IMR-90 (cell line): ENCODE results near the gene INSM1. TPM values are rescaled to one million over a fixed set of nuclear protein-coding genes. Genes with fewer than 3 reads are reported as not detected.

ENCODE experiments used
- ATAC-seq: fragments of 200-7000 bp; cut with Tn5 transposase; 2 replicates; pipeline ENCODE4 v1.9.1; 2020; ENCODE audit warnings: low read depth, mild to moderate bottlenecking, moderate library complexity
- BruUV-seq: library from RNA; stranded (reverse); fragments of 400-500 nt; replicated peaks from 2 replicates; lab custom pipeline; 2021; lab: Mats Ljungman, UMichigan
- CTCF ChIA-PET: fragments of 300-600 bp; formaldehyde crosslinking; extraction: SDS; loops from one replicate; lab custom pipeline; 2021; ENCODE audit warnings: antibody characterized with exemption; lab: Yijun Ruan, JAX
- POLR2A ChIA-PET: fragments of 300-600 bp; sonication (Branson Sonifier 250); formaldehyde crosslinking; loops from one replicate; lab custom pipeline; 2022; ENCODE audit warnings: antibody characterized with exemption; ENCODE audit not compliant: unreplicated experiment; lab: Charles Lee
- DNase-seq: peaks from one replicate; pipeline ENCODE4 v3.0.0; 2013
- H2AFZ ChIP-seq: replicated peaks from 2 replicates; pipeline ENCODE3; 2013; ENCODE audit warnings: low read length, mild to moderate bottlenecking; ENCODE audit not compliant: poor library complexity
- H2AK5ac ChIP-seq: 2 replicates; pipeline ENCODE4 v1.6.1; 2013; ENCODE audit warnings: low read depth, low read length, inconsistent platforms
- H2AK9ac ChIP-seq: replicated peaks from 2 replicates; pipeline ENCODE3; 2013; ENCODE audit warnings: mild to moderate bottlenecking, low read depth, low read length, moderate library complexity; ENCODE audit not compliant: poor library complexity
- H2BK120ac ChIP-seq: 2 replicates; pipeline ENCODE4 v1.6.1; 2013; ENCODE audit warnings: low read depth, low read length, inconsistent platforms
- H2BK15ac ChIP-seq: 3 replicates; pipeline ENCODE4 v1.6.1; 2013; ENCODE audit warnings: low read depth, low read length, inconsistent platforms
- H2BK20ac ChIP-seq: 2 replicates; pipeline ENCODE4 v1.6.1; 2013; ENCODE audit warnings: low read depth, mild to moderate bottlenecking, inconsistent platforms, low read length, moderate library complexity
- H2BK5ac ChIP-seq: 2 replicates; pipeline ENCODE4 v1.6.1; 2013; ENCODE audit warnings: mild to moderate bottlenecking, low read depth, low read length, inconsistent platforms; ENCODE audit not compliant: poor library complexity, severe bottlenecking
- H3K14ac ChIP-seq: replicated peaks from 2 replicates; pipeline ENCODE4 v1.6.1; 2013; ENCODE audit warnings: low read depth, low read length, inconsistent platforms
- H3K18ac ChIP-seq: 2 replicates; pipeline ENCODE4 v1.6.1; 2013; ENCODE audit warnings: low read depth, low read length, control low read depth
- H3K23ac ChIP-seq: 2 replicates; pipeline ENCODE4 v1.6.1; 2013; ENCODE audit warnings: low read depth, low read length, inconsistent platforms
- H3K27ac ChIP-seq: 2 replicates; pipeline ENCODE4 v1.5.1; 2013; ENCODE audit warnings: mild to moderate bottlenecking, control low read depth, low read length; ENCODE audit not compliant: insufficient read depth
- H3K27me3 ChIP-seq: 2 replicates; pipeline ENCODE4 v1.6.1; 2013; ENCODE audit warnings: low read length; ENCODE audit not compliant: control insufficient read depth, insufficient read depth
- H3K36me3 ChIP-seq: 2 replicates; pipeline ENCODE4 v1.6.1; 2013; ENCODE audit warnings: low read length, mixed read lengths; ENCODE audit not compliant: control insufficient read depth, insufficient read depth
- H3K4ac ChIP-seq: 2 replicates; pipeline ENCODE4 v1.6.1; 2013; ENCODE audit warnings: low read depth, low read length, inconsistent platforms
- H3K4me1 ChIP-seq: 2 replicates; pipeline ENCODE4 v1.6.1; 2013; ENCODE audit warnings: low read length, mixed read lengths; ENCODE audit not compliant: control insufficient read depth, insufficient read depth
- H3K4me2 ChIP-seq: 2 replicates; pipeline ENCODE4 v1.6.1; 2013; ENCODE audit warnings: low read depth, mild to moderate bottlenecking, control low read depth, low read length, moderate library complexity
- H3K4me3 ChIP-seq: 2 replicates; pipeline ENCODE4 v1.5.1; 2013; ENCODE audit warnings: low read depth, mild to moderate bottlenecking, control low read depth, low read length, moderate library complexity; ENCODE audit not compliant: insufficient read depth
- H3K56ac ChIP-seq: 2 replicates; pipeline ENCODE4 v1.6.1; 2013; ENCODE audit warnings: low read length, inconsistent platforms; ENCODE audit not compliant: insufficient read depth; ENCODE audit errors: extremely low read depth
- H3K79me1 ChIP-seq, 2 experiments: 2 replicates each; pipeline ENCODE4 v1.6.1; 2013; ENCODE audit warnings: low read length in 2 of 2, inconsistent platforms in 1 of 2, low read depth in 1 of 2
- H3K9ac ChIP-seq: 2 replicates; pipeline ENCODE4 v1.6.1; 2013; ENCODE audit warnings: low read depth, low read length, control low read depth
- H3K9me1 ChIP-seq: 2 replicates; pipeline ENCODE4 v1.6.1; 2013; ENCODE audit warnings: low read length, inconsistent platforms; ENCODE audit not compliant: insufficient read depth
- H3K9me3 ChIP-seq: 2 replicates; pipeline ENCODE4 v1.6.1; 2013; ENCODE audit warnings: low read length; ENCODE audit not compliant: control insufficient read depth, insufficient read depth
- H4K20me1 ChIP-seq: 2 replicates; pipeline ENCODE4 v1.6.1; 2013; ENCODE audit warnings: low read length, inconsistent platforms; ENCODE audit not compliant: insufficient read depth
- H4K5ac ChIP-seq: 2 replicates; pipeline ENCODE4 v1.6.1; 2013; ENCODE audit warnings: mild to moderate bottlenecking, low read depth, low read length, control low read depth
- H4K8ac ChIP-seq, 2 experiments: 2 replicates each; pipeline ENCODE4 v1.6.1; 2013; ENCODE audit warnings: low read depth in 2 of 2, low read length in 2 of 2, control low read depth in 1 of 2, inconsistent platforms in 1 of 2
- H4K91ac ChIP-seq: 2 replicates; pipeline ENCODE4 v1.6.1; 2013; ENCODE audit warnings: low read depth, low read length, inconsistent platforms; ENCODE audit not compliant: insufficient read depth
- BHLHE40 ChIP-seq: fragments of 150-350 bp; IDR thresholded peaks from 2 replicates; pipeline ENCODE4 v1.6.1; 2016; ENCODE audit warnings: mild to moderate bottlenecking, low read depth, low read length
- CEBPB ChIP-seq: IDR thresholded peaks from 2 replicates; pipeline ENCODE4 v1.6.1; 2012; ENCODE audit warnings: low read depth, low read length, improper control_type of control experiment
- CHD1 ChIP-seq: IDR thresholded peaks from 2 replicates; pipeline ENCODE4 v1.6.1; 2012; ENCODE audit warnings: low read depth, low read length, improper control_type of control experiment
- CTCF ChIP-seq: conservative IDR thresholded peaks from 2 replicates; pipeline ENCODE4 v1.5.1; 2012; ENCODE audit warnings: mild to moderate bottlenecking, low read depth, low read length, improper control_type of control experiment
- ELK1 ChIP-seq: fragments of 150-350 bp; IDR thresholded peaks from 2 replicates; pipeline ENCODE4 v1.6.1; 2016; ENCODE audit warnings: low read depth, mild to moderate bottlenecking, low read length, moderate library complexity, borderline replicate concordance
- FOS ChIP-seq: fragments of 150-350 bp; IDR thresholded peaks from 2 replicates; pipeline ENCODE4 v1.6.1; 2016; ENCODE audit warnings: low read depth, low read length
- MAFK ChIP-seq: IDR thresholded peaks from 2 replicates; pipeline ENCODE4 v1.6.1; 2012; ENCODE audit warnings: low read depth, low read length, improper control_type of control experiment
- MAZ ChIP-seq: IDR thresholded peaks from 2 replicates; pipeline ENCODE4 v1.6.1; 2012; ENCODE audit warnings: low read depth, mild to moderate bottlenecking, low read length, improper control_type of control experiment, moderate library complexity, borderline replicate concordance
- MXI1 ChIP-seq: IDR thresholded peaks from 2 replicates; pipeline ENCODE4 v1.6.1; 2012; ENCODE audit warnings: low read depth, mild to moderate bottlenecking, low read length, moderate library complexity, borderline replicate concordance
- NFE2L2 ChIP-seq: fragments of 150-350 bp; IDR thresholded peaks from 2 replicates; pipeline ENCODE4 v1.6.1; 2016; ENCODE audit warnings: low read depth, mild to moderate bottlenecking, low read length
- POLR2A ChIP-seq: IDR thresholded peaks from 2 replicates; pipeline ENCODE4 v1.6.1; 2012; ENCODE audit warnings: mild to moderate bottlenecking, low read depth, low read length
- RAD21 ChIP-seq: IDR thresholded peaks from 2 replicates; pipeline ENCODE4 v1.6.1; 2012; ENCODE audit warnings: low read length, improper control_type of control experiment
- RCOR1 ChIP-seq: IDR thresholded peaks from 2 replicates; pipeline ENCODE4 v1.6.1; 2012; ENCODE audit warnings: mild to moderate bottlenecking, low read length, improper control_type of control experiment; ENCODE audit not compliant: insufficient replicate concordance
- RFX5 ChIP-seq: IDR thresholded peaks from 2 replicates; pipeline ENCODE4 v1.8.0; 2012; ENCODE audit warnings: low read depth, mild to moderate bottlenecking, low read length, moderate library complexity
- SMC3 ChIP-seq: fragments of 150-350 bp; IDR thresholded peaks from 2 replicates; pipeline ENCODE4 v1.6.1; 2016; ENCODE audit warnings: low read depth, mild to moderate bottlenecking, antibody characterized with exemption, low read length, moderate library complexity
- USF2 ChIP-seq: fragments of 150-350 bp; IDR thresholded peaks from 2 replicates; pipeline ENCODE4 v1.6.1; 2017; ENCODE audit warnings: mild to moderate bottlenecking, antibody characterized with exemption, low read length, low read depth
- WGBS, 2 experiments: methylation state at CpG; one replicate each; pipeline versions ENCODE4 v1.1.5 to v1.1.7; 2013; ENCODE audit warnings: missing lambda C conversion rate in 2 of 2; ENCODE audit not compliant: insufficient read length in 1 of 2; ENCODE audit errors: extremely low coverage in 2 of 2; 5-methylcytosine and 5-hydroxymethylcytosine counted together
- dilution Hi-C: fragments of 300-500 bp; cut with HindIII; formaldehyde crosslinking; loops from one replicate; pipeline ENCODE4 v1.14.3; 2018; ENCODE audit warnings: low sequenced_read_pairs; ENCODE audit not compliant: unreplicated experiment
- in situ Hi-C: fragments of 300-500 bp; cut with MboI; formaldehyde crosslinking; loops from 3 replicates; pipeline ENCODE4 v1.14.3; 2019; ENCODE audit warnings: low sequenced_read_pairs, inconsistent platforms, mixed read lengths
- intact Hi-C: fragments of 100-400 bp; cut with micrococcal nuclease; formaldehyde crosslinking; loops from 2 replicates; pipeline ENCODE4 v1.10.0; 2022
- polyA plus RNA-seq, 3 experiments: library from polyadenylated mRNA; depleted of rRNA; stranded (reverse); fragments of >200 nt; gene quantifications; 2 replicates each; pipeline ENCODE4 v1.2.3, GENCODE V29; 2012; ENCODE audit warnings: low replicate concordance in 1 of 3
- total RNA-seq: library from RNA; depleted of rRNA; stranded (reverse); fragments of >200 nt; gene quantifications from 2 replicates; pipeline ENCODE4 v1.2.3, GENCODE V29; 2012

INSM1 gene
- total and polyA plus RNA-seq, 2 of the 4 experiments (the other 2 are of a cell fraction) = not detected

GRCh38 chr20:20344476-20344875, 23.4 kb upstream of the INSM1 start:
- DNase-seq = no peak
- Histone ChIP-seq H3K4me1 (no peaks in the 10 kb centered on the region), H3K4me2 (no peak overlapping the region), H2BK20ac (no peak overlapping the region), H3K79me1 (no peaks in the 10 kb centered on the region), H3K27me3 (peaks cover 3% of the 10 kb centered on the region), H4K20me1 (no peaks in the 10 kb centered on the region), H2AFZ (no peak overlapping the region), H3K9ac (no peak overlapping the region), H3K9me3 (no peaks in the 10 kb centered on the region), H3K4me3 (no peak overlapping the region), H2BK5ac (no peak overlapping the region), H3K27ac (no peak overlapping the region), H3K14ac (no peak overlapping the region), H3K18ac (no peak overlapping the region), H4K91ac (no peak overlapping the region), H2BK120ac (no peak overlapping the region), H2AK5ac (no peak overlapping the region), H3K4ac (no peak overlapping the region), H4K5ac (no peak overlapping the region), H2AK9ac (no peak overlapping the region), H2BK15ac (no peak overlapping the region), H3K36me3 (no peaks in the 10 kb centered on the region), H3K23ac (no peak overlapping the region), H3K9me1 (no peaks in the 10 kb centered on the region), H3K56ac (no peak overlapping the region), H4K8ac (no peak overlapping the region)
- WGBS, 2 experiments = no CpG with 5 or more reads among the region's 4 CpGs
- dilution Hi-C loops = no loop called here
- no TSS peak for BruUV-seq
- CTCF ChIA-PET = no interaction called here
- in situ Hi-C loops = no loop called here
- POLR2A ChIA-PET = no interaction called here
- TF ChIP-seq NFE2L2 (no peak), USF2 (no peak), BHLHE40 (no peak), CHD1 (no peak), CEBPB (no peak), CTCF (no peak), MAZ (no peak), RAD21 (no peak), POLR2A (no peak), ELK1 (no peak), FOS (no peak), RCOR1 (no peak), MXI1 (no peak), RFX5 (no peak), SMC3 (no peak), MAFK (no peak)
- intact Hi-C loops = no loop called here
- no peak for ATAC-seq
